ENCODE measurements around the gene NHLRC3.
"Not testable (repeated sequence)": the region's sequence is repeated elsewhere in the genome, so short reads cannot be mapped to it uniquely, and the experiment has no call there.

NHLRC3 gene

DNA sequence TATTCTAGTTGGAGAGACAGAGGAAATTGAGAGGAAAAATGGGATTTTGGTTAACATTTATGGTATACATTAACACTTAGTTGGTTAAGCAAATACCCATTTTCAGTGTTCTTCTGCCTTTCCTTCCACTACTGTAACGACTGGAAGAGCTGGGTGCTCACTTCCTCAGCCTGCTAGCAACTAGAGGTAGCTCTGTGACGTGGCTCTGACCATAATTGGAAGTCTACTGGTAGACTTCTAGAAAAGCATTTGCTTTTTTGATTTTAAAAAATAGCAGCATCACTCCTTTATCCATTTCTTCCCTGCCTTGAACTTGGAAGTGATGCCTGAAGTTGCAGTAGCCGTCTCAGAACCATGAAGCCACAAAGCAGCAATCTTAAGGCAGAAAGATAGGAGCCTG lies 15.9 kb downstream of the NHLRC3 start:
- TF ChIP-seq, protein P1, sequence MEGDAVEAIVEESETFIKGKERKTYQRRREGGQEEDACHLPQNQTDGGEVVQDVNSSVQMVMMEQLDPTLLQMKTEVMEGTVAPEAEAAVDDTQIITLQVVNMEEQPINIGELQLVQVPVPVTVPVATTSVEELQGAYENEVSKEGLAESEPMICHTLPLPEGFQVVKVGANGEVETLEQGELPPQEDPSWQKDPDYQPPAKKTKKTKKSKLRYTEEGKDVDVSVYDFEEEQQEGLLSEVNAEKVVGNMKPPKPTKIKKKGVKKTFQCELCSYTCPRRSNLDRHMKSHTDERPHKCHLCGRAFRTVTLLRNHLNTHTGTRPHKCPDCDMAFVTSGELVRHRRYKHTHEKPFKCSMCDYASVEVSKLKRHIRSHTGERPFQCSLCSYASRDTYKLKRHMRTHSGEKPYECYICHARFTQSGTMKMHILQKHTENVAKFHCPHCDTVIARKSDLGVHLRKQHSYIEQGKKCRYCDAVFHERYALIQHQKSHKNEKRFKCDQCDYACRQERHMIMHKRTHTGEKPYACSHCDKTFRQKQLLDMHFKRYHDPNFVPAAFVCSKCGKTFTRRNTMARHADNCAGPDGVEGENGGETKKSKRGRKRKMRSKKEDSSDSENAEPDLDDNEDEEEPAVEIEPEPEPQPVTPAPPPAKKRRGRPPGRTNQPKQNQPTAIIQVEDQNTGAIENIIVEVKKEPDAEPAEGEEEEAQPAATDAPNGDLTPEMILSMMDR (IDR thresholded peaks at IDR 0.05; ENCODE audit: insufficient read depth, low read depth, low read length, missing control alignments), result no peak
- DNase-seq (ENCODE audit: low read depth), result no peak
- no peak overlapping the region for H3K4me3 ChIP-seq (ENCODE audit: low read depth, low read length)

DNA sequence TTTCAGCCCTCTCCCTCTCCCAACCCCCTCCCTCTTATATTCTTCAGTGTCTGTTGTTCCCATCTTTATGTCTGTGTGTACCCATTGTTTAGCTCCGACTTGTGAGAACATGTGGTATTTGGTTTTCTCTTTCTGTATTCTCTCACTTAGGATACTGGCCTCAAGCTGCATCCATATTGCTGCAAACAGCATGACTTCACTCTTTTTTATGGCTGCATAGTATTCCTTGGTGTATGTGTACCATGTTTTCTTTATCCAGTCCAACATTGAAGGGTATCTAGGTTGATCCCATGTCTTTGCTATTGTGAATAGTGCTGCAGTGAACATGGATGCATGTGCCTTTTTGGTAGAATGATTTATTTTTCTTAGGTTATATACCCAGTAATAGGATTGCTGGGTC lies 17.8 kb downstream of the NHLRC3 start:
- TF ChIP-seq, protein P1 (IDR thresholded peaks at IDR 0.05; ENCODE audit: insufficient read depth, low read depth, low read length, missing control alignments), result no peak
- no peak for DNase-seq (ENCODE audit: low read depth)
- no peak overlapping the region for H3K4me3 ChIP-seq (ENCODE audit: low read depth, low read length)

DNA sequence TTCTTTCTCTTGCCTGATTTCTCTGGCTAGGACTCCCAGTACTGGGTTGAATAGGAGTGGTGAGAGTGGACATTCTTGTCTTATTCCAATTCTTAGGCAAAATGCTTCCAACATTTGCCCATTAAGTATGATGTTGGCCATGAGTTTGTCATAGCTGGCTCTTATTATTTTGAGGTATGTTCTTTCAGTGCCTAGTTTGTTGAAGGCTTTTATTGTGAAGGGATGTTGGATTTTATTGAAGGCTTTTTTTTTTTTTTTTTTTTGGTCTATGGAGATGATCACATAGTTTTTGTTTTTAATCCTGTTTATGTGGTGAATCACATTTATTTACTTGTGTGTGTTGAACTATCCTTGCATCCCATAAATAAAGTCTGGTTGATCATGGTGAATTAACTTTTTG lies 19.8 kb downstream of the NHLRC3 start:
- DNase-seq (ENCODE audit: low read depth), result no peak
- TF ChIP-seq, protein P1 (IDR thresholded peaks at IDR 0.05; ENCODE audit: insufficient read depth, low read depth, low read length, missing control alignments), result no peak
- no peak overlapping the region for H3K4me3 ChIP-seq (ENCODE audit: low read depth, low read length)

DNA sequence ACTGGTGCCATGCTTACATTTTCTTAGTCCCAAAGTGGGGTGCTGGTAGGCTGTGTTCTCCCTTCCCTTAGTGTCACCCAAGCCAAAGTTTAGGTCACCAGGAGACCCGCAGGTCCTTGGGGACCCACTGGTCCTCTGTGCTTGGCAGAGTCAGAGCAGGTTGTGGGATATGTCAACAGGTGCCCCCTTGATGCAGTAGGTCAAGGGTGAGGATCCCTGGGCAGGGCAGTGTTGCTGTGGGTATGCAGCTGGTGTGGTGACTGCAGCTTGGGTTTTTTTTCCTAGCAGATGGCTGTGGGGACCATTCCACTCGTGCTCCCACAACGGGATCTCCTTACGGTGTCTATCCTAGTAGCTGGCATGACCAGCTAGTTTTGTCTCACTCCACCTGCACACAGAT lies 23.7 kb downstream of the NHLRC3 start:
- no peak overlapping the region for H3K4me3 ChIP-seq (ENCODE audit: low read depth, low read length)
- TF ChIP-seq, protein P1 (IDR thresholded peaks at IDR 0.05; ENCODE audit: insufficient read depth, low read depth, low read length, missing control alignments), result no peak
- DNase-seq (ENCODE audit: low read depth), result no peak

DNA sequence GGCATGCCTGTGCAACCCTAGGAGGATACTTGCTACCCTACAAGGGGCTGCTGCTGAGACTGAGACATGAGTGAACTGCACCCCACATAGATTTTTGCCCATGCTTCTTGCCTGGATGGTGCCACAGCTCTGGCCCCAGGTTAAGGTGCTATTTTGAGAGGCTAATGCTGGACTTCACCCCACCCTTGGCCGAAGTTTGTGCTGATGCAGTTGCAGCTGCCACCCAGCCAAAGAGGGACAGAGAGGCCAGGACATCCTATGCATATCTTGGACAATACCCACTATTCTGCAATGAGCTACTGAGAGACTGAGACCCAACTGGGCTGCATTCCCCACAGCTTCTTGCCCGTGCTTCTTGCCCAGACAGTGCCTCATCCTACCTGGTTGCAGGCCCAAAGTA lies 34.6 kb downstream of the NHLRC3 start:
- TF ChIP-seq, protein P1 (IDR thresholded peaks at IDR 0.05; ENCODE audit: insufficient read depth, low read depth, low read length, missing control alignments), result no peak
- DNase-seq (ENCODE audit: low read depth), result no peak
- H3K4me3 ChIP-seq (ENCODE audit: low read depth, low read length), result no peak overlapping the region

DNA sequence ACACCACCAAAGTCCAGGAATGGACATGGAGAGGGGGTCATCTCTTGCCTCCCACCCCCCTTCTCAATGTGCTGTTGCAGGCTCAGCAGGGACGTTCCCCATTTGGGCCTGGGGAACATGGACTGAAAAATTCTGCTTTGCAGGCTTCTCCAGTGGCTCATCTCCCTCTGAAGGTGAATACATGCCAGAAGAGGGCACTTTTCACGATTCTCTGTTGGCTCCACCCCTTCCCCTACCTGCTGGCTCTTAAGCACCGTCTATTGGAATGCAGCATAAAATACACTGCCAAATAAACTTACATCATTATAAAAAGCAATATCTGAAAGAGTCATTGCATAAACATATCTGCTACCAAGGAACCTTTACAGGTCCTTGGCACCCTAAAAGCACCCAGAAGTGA lies 35.7 kb downstream of the NHLRC3 start:
- H3K4me3 ChIP-seq (ENCODE audit: low read depth, low read length), result no peak overlapping the region
- TF ChIP-seq, protein P1 (IDR thresholded peaks at IDR 0.05; ENCODE audit: insufficient read depth, low read depth, low read length, missing control alignments), result no peak
- no peak for DNase-seq (ENCODE audit: low read depth)

DNA sequence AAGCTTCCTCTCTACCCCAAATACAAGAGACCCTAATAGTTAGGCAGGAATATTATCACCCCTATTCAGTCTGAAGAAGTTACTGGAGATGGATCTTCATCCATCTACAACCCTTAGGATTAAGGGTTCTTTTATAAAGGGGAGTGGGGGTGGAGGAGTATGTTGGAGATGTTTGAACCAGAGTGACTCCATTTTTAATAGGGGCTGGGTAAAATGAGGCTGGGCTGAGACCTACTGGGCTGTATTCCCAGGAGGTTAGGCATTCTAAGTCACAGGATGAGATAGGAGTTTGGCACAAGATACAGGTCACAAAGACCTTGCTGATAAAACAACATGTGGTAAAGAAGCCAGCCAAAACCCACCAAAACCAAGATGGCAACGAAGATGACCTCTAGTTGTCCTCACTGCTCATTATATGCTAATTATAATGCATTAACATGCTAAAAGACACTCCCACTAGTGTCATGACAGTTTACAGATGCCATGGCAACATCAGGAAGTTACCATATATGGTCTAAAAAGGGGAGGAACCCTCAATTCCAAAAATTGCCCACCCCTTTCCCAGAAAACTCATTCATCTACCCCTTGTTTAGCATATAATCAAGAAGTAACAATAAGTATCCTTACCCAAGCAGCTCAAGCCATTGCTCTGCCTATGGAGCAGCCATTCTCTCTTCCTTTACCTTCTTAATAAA lies 48.1 kb downstream of the NHLRC3 start:
- not testable (repeated sequence) for H3K4me3 ChIP-seq (ENCODE audit: low read depth, low read length); DNase-seq (ENCODE audit: low read depth)

All from GM12865 (cell line).